NCI-H2171 treated with DMSO at 0.1 percent for 48 hours (cell line): ENCODE data around the gene ATG4D.

ENCODE experiments used
- DNase-seq: peaks from one replicate; lab custom pipeline; 2025; lab: John Stamatoyannopoulos, UW

ATG4D gene

GRCh38 chr19:10580979-10581631, 37.4 kb downstream of the ATG4D start:
- peak; percentile 89 for DNase-seq

DNA sequence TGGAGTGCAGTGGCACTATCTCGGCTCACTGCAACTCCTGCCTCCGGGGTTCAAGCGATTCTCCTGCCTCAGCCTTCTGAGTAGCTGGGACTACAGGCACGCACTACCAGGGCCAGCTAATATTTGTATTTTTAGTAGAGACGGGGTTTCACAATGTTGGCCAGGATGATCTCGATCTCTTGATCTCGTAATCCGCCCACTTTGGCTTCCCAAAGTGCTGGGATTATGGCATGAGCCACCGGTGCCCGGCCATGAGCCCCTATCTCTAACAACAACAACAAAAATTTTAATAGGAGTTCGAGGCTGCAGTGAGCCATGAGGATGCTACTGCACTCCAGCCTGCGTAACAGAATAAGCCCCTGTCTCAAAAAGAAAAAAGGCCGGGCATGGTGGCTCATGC, 38.4 kb downstream of the ATG4D start:
- DNase-seq = no peak

DNA sequence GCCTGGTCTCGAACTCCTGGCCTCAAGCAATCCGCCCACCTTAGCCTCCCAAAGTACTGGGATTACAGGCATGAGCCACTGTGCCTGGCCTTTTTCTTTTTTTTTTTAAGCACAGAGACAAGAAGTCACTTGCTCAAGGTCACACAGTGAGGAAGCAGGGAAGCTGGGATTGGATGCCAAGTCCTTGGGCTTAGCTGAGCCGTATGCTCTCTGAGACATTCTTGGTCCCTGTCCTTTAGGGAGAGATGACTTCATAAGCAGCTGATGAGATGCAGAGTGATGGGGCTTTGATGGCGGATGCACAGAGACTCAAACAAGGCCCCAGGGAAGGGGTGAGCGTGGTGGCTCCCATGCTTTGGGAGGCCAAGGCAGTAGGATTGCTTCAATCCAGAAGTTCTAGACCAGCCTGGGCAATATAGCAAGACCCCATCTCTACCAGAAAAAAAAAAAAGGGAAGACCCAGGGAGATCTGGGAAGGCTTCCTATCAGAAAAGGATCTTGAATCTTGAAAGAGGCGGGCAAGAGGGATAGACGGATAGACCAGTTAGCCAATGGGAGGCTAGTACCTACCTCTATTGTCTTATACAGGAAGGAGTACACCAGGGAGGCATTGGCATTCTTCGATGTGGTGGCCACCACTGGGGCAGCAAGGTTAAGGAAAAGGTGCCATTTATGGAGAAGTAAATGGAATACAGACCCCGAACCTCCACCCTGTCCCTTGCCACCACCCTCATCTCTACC, 39.5 kb downstream of the ATG4D start:
- DNase-seq = no peak

- DNase-seq = no peak
Observed at GRCh38 chr19:10586396-10586795, 42.7 kb downstream of the ATG4D start.

DNA sequence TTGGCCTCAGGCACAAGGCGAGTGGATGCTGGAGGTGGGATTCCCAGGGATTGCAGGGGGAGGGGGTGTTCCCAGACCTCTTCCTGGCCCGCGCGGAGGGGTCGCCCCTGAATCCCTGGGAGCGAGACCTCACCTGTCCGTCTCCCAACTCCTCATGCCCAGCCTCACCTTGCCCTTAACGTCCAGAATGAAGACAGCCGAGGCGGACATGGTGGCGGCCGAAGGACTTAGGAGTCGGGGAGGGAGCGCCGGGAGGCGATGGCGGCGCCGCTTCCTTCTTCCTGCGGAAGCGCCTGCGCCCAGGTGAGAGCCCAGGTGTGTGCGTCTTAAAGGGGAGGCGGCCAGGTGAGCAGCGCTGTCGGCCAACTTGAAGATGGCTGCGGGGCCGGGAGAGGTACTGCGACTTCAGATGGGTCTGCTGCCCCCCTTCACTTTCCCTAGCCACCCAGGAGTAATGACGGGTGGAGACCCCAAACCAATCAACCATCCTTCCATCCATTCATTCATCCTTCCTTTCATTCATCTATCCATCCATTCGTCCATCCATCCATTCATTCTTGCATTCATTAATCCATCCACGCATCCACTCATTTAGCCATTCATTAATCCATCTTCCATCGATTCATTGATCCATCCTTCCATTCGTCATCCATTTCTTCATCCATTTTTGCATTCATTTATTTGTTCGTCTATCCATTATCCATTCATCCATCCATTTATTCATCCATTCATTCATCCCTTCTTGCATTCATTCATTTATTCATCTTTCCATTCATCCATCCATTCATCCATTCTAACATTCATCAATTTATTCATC, 43.5 kb downstream of the ATG4D start, which contains the start of gene AP1M2:
Gene AP1M2, minus strand, starts transcription at position 291 of the 817 bp plus-strand sequence. Its CDS starts 81 bp downstream, at position 210.
- DNase-seq = peak; percentile 60

GRCh38 chr19:10587839-10588150, 44.1 kb downstream of the ATG4D start:
- DNase-seq = no peak

DNA sequence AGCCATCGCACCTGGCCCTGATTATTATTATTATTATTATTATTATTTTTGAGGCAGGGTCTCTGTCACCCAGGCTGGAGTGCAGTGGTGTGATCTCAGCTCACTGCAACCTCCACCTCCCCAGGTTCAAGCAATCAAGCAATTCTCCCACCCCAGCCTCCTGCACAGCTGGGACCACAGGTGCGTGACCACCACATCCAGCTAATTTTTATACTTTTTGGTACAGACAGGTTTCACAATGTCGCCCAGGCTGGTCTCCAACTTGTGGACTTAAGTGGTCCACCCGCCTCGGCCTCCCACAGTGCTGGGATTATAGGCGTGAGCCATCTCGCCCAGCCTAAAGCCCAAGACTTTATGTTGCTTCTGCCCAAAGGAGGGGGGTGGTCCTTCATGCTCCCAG, 49.4 kb downstream of the ATG4D start:
- DNase-seq = no peak

DNA sequence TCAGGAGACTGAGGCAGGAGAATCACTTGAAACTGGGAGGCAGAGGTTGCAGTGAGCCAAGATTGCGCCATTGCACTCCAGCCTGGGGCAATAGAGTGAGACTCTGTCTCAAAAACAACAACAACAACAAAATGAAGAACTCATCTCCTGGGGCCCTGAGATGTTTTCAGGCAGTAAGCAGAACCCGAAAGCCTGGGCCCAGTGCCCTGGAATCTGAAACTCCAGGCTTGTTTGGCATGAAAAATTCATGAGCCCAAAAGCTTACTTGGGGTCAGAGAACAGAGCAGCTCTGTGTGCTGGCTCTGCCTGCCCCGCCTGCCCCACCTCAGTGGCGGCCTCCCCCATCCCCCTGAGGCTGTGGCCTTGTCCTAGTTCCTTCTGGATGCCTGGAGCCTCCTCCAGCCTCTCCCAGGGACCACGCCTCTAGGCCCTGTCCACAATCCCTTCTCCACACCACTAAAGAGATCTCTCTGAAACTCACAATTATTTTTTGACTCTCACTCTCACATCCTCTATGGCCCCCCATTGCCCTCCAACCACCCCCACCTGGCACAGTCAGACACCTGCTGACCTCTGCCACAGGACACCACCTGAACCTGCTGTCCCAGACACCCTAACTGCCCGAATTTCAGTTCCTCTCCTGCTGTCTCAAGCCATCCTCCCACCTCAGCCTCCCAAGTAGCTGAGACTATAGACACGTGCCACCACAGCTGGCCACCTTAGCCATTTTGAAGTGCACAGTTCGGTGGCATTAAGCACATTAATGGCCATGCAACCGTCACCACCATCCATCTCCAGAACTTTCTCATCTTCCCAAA, 50.3 kb downstream of the ATG4D start:
- no peak for DNase-seq

DNA sequence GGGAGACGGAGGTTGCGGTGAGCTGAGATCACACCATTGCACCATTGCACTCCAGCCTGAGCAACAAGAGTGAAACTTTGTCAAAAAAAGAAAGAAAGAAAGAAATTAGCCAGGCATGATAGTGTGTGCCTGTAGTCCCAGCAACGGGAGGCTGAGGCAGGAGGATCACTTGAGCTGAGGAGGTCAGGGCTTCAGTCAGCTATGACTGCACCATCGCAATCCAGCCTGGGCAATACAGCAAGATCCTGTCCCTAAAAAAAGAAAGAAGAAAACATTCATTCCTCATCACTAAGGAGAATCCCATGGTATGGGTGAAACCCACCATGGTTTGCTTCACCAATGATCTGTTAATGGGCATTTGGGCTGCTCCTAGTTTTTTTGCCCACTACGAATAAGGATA, 56.4 kb downstream of the ATG4D start:
- no peak for DNase-seq

GRCh38 chr19:10601999-10602329, 58.3 kb downstream of the ATG4D start:
- no peak for DNase-seq

GRCh38 chr19:10602330-10603083, 58.8 kb downstream of the ATG4D start:
- peak; percentile 53 for DNase-seq
